ENCODE data around the gene SLC9A9. TPM values are rescaled to one million over a fixed set of nuclear protein-coding genes. Genes with fewer than 3 reads are reported as not detected.

Gene SLC9A9
- total and polyA plus RNA-seq, 4 donors = 3.3 to 15.0 (median 6.1) TPM

DNA sequence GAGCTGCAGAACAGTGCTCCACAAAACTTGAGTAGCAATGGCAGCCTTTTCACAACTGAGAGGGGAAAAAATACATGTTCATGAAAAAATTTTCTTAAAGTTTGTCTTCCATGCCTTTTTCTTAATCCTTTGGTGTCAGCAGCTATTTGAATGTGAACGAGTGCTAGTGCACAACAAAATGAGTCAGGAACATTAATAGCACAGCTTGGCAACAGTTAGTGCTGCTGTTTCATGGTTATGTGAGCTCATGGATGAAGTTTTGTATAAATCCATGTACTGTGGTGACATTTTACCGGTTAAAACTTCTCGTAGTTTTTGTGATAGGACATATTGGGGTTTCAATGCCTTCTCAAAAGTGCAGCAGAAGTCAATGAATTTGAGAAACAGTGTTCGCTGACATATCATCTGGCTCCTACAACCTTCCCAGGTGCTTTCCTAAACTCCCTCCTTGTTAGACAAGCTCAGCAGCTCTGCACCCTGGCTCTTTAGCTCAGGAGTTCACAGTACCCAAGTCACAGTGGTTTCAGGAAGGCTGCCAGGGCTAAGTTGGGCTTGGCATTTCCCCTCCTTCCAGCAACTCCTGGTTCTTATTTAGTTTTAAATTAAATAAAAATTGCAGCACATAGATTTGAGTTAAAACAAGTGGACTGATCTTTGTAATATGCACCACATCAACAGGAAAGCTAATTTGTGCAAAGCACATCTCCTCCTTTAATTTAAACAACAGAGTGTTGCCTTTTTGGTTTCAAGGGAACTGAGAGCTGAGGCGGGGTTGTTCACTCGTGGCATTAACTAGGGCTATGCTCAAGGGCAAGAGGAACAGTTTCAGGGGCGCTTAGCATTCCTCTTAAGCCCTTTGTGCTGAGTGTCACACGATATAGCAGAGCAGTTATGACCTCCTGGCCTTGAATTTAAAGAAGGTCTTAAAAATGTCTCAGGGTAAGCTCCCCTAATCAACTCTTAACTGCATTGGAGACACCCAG, 365.9 kb downstream of the SLC9A9 start:
- H3K9me3 ChIP-seq (ENCODE audit: control insufficient read depth in 4 of 4, low read length in 3 of 4) = no peaks in the 10 kb centered on the region
- no peak overlapping the region for H3K27ac ChIP-seq (ENCODE audit: low read depth in 1 of 2, low read length in 2 of 2)
- H3K4me3 ChIP-seq (ENCODE audit: low read depth in 1 of 3, low read length in 3 of 3) = no peak overlapping the region
- 83% methylated on average over 8 of the region's 8 CpGs for whole genome bisulfite sequencing
- no peaks in the 10 kb centered on the region for H3K4me1 ChIP-seq (ENCODE audit: control insufficient read depth in 4 of 4, insufficient read depth in 4 of 4, low read length in 3 of 4)
- no peaks in the 10 kb centered on the region for H3K27me3 ChIP-seq (ENCODE audit: control insufficient read depth in 4 of 4, insufficient read depth in 4 of 4, low read length in 3 of 4)
- no peak overlapping the region for H3K9ac ChIP-seq (ENCODE audit: low read depth in 1 of 2, low read length in 2 of 2)
- DNase-seq (ENCODE audit: low spot score) = no peak
- TF ChIP-seq TAF1 (conservative IDR thresholded peaks at IDR 0.05) (no peak), EGR1 (IDR thresholded peaks at IDR 0.05; ENCODE audit: low read depth in 2 of 2) (no peak)
- H3K36me3 ChIP-seq (ENCODE audit: control insufficient read depth in 4 of 4, insufficient read depth in 3 of 4, low read depth in 1 of 4, low read length in 3 of 4) = no peaks in the 10 kb centered on the region

DNA sequence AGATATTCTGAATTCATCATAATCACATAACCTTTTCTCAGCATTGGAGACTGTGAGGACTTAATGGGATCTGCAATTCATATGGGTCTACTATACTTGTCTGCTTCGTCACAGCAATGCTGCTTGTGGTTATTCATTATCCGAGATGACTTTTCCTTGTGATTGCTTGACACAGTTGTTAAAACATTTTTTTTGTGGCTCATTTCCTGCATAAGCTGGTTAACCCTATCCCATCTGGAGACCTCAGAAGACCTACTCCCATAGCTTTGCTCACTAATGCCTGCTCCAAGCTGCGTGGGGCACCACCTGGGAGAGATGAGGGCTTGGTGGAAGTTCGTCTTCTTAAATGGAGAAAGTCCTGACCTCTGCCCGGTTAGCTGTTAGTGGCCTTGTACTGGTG, 367.9 kb downstream of the SLC9A9 start:
- Histone ChIP-seq H3K36me3 (ENCODE audit: control insufficient read depth in 4 of 4, insufficient read depth in 3 of 4, low read depth in 1 of 4, low read length in 3 of 4) (no peaks in the 10 kb centered on the region), H3K27ac (ENCODE audit: low read depth in 1 of 2, low read length in 2 of 2) (no peak overlapping the region), H3K9me3 (ENCODE audit: control insufficient read depth in 4 of 4, low read length in 3 of 4) (no peaks in the 10 kb centered on the region), H3K9ac (ENCODE audit: low read depth in 1 of 2, low read length in 2 of 2) (no peak overlapping the region), H3K27me3 (ENCODE audit: control insufficient read depth in 4 of 4, insufficient read depth in 4 of 4, low read length in 3 of 4) (no peaks in the 10 kb centered on the region), H3K4me1 (ENCODE audit: control insufficient read depth in 4 of 4, insufficient read depth in 4 of 4, low read length in 3 of 4) (no peaks in the 10 kb centered on the region), H3K4me3 (ENCODE audit: low read depth in 1 of 3, low read length in 3 of 3) (no peak overlapping the region)
- WGBS = 52% methylated on average over 5 of the region's 5 CpGs
- DNase-seq (ENCODE audit: low spot score) = no peak
- TF ChIP-seq, protein P1, sequence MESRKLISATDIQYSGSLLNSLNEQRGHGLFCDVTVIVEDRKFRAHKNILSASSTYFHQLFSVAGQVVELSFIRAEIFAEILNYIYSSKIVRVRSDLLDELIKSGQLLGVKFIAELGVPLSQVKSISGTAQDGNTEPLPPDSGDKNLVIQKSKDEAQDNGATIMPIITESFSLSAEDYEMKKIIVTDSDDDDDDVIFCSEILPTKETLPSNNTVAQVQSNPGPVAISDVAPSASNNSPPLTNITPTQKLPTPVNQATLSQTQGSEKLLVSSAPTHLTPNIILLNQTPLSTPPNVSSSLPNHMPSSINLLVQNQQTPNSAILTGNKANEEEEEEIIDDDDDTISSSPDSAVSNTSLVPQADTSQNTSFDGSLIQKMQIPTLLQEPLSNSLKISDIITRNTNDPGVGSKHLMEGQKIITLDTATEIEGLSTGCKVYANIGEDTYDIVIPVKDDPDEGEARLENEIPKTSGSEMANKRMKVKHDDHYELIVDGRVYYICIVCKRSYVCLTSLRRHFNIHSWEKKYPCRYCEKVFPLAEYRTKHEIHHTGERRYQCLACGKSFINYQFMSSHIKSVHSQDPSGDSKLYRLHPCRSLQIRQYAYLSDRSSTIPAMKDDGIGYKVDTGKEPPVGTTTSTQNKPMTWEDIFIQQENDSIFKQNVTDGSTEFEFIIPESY (IDR thresholded peaks at IDR 0.05) = no peak
- TF ChIP-seq, protein P2, sequence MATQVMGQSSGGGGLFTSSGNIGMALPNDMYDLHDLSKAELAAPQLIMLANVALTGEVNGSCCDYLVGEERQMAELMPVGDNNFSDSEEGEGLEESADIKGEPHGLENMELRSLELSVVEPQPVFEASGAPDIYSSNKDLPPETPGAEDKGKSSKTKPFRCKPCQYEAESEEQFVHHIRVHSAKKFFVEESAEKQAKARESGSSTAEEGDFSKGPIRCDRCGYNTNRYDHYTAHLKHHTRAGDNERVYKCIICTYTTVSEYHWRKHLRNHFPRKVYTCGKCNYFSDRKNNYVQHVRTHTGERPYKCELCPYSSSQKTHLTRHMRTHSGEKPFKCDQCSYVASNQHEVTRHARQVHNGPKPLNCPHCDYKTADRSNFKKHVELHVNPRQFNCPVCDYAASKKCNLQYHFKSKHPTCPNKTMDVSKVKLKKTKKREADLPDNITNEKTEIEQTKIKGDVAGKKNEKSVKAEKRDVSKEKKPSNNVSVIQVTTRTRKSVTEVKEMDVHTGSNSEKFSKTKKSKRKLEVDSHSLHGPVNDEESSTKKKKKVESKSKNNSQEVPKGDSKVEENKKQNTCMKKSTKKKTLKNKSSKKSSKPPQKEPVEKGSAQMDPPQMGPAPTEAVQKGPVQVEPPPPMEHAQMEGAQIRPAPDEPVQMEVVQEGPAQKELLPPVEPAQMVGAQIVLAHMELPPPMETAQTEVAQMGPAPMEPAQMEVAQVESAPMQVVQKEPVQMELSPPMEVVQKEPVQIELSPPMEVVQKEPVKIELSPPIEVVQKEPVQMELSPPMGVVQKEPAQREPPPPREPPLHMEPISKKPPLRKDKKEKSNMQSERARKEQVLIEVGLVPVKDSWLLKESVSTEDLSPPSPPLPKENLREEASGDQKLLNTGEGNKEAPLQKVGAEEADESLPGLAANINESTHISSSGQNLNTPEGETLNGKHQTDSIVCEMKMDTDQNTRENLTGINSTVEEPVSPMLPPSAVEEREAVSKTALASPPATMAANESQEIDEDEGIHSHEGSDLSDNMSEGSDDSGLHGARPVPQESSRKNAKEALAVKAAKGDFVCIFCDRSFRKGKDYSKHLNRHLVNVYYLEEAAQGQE (IDR thresholded peaks at IDR 0.05) = no peak
- TF ChIP-seq, protein P3, sequence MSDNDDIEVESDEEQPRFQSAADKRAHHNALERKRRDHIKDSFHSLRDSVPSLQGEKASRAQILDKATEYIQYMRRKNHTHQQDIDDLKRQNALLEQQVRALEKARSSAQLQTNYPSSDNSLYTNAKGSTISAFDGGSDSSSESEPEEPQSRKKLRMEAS (IDR thresholded peaks at IDR 0.05) = no peak
- TF ChIP-seq GABPA (IDR thresholded peaks at IDR 0.05 in 1 of 2, conservative IDR thresholded peaks at IDR 0.05 in 1 of 2) (no peak), FOXA2 (IDR thresholded peaks at IDR 0.05) (no peak), RXRA (IDR thresholded peaks at IDR 0.05) (no peak), FOXA1 (IDR thresholded peaks at IDR 0.05) (no peak), HNF4G (IDR thresholded peaks at IDR 0.05) (no peak), JUND (IDR thresholded peaks at IDR 0.05) (no peak), RAD21 (IDR thresholded peaks at IDR 0.05) (no peak), EGR1 (IDR thresholded peaks at IDR 0.05; ENCODE audit: low read depth in 2 of 2) (no peak), NR2F2 (IDR thresholded peaks at IDR 0.05) (no peak)
